Kidney (tissue), 14 donors: ENCODE data around the gene FAF1. TPM values are rescaled to one million over a fixed set of nuclear protein-coding genes. Genes with fewer than 3 reads are reported as not detected.

Experiments used
- DNase-seq, 5 donors: peaks; one replicate each; pipeline ENCODE4 v3.0.0-alpha.2; 2013 to 2020
- FAIRE-seq: peaks from 2 replicates; lab custom pipeline; 2012; peaks lifted over from hg19 to GRCh38; lab: Jason Lieb, UNC
- H3K27ac ChIP-seq, 2 donors: one replicate each; pipeline ENCODE4 v1.7.0; 2013; ENCODE audit warnings: low read depth in 2 of 2, low read length in 2 of 2, inconsistent platforms in 1 of 2
- H3K27me3 ChIP-seq: one replicate; pipeline ENCODE4 v1.7.1; 2013; ENCODE audit warnings: low read length, inconsistent platforms; ENCODE audit not compliant: control insufficient read depth, insufficient read depth
- H3K36me3 ChIP-seq, 3 donors: one replicate each; pipeline versions ENCODE4 v1.7.0 to v1.7.1; 2013; ENCODE audit warnings: low read length in 3 of 3, control low read depth in 1 of 3, inconsistent platforms in 1 of 3; ENCODE audit not compliant: insufficient read depth in 3 of 3, control insufficient read depth in 2 of 3
- H3K4me1 ChIP-seq, 3 donors: one replicate each; pipeline versions ENCODE4 v1.7.0 to v1.7.1; 2013; ENCODE audit warnings: low read length in 3 of 3, inconsistent platforms in 1 of 3, low read depth in 1 of 3; ENCODE audit not compliant: control insufficient read depth in 2 of 3, insufficient read depth in 2 of 3
- H3K4me3 ChIP-seq, 3 donors: one replicate each; pipeline versions ENCODE4 v1.7.0 to v1.8.1; 2013; ENCODE audit warnings: low read length in 3 of 3, control low read depth in 1 of 3, inconsistent platforms in 1 of 3
- H3K9ac ChIP-seq, 3 donors: one replicate each; pipeline versions ENCODE4 v1.7.0 to v1.7.1; 2013; ENCODE audit warnings: low read length in 3 of 3, control low read depth in 1 of 3, inconsistent platforms in 1 of 3
- H3K9me3 ChIP-seq, 3 donors: one replicate each; pipeline versions ENCODE4 v1.7.0 to v1.7.1; 2013; ENCODE audit warnings: low read length in 3 of 3, control low read depth in 1 of 3, inconsistent platforms in 1 of 3; ENCODE audit not compliant: control insufficient read depth in 2 of 3, insufficient read depth in 1 of 3
- intact Hi-C: fragments of 100-400 bp; cut with DNase I; formaldehyde crosslinking; loops from one replicate; pipeline ENCODE4 v1.11.1; 2022
- polyA plus RNA-seq: library from polyadenylated mRNA; stranded (reverse); fragments of 350-450 nt; fragmentation: Illumina TruSeq; extraction: RNeasy Lipid Tissue Mini Kit (QIAGEN cat#74804); gene quantifications from one replicate; pipeline ENCODE4 v1.2.3, GENCODE V29; 2014; ENCODE audit warnings: low read depth, low replicate concordance; ENCODE audit not compliant: insufficient read depth
- total RNA-seq: library from RNA; stranded (reverse); fragmentation: NEBNext Ultra II Directional; extraction: Animal tissue kit (Norgen Biotek cat#: 25700); gene quantifications from one replicate; pipeline ENCODE4 v1.2.1, GENCODE V29; 2021
- TF ChIP-seq, protein P1 (sequence below): IDR thresholded peaks from 3 replicates; pipeline ENCODE4 v1.5.1; 2012; ENCODE audit warnings: mild to moderate bottlenecking, moderate library complexity, borderline replicate concordance; ENCODE audit not compliant: insufficient read depth; ENCODE audit errors: extremely low read depth
- donor health status: control.
- donor health status: control.
- donor health status: control.
- donor health status: control.
- donor health status: control.
- donor health status: DM: yes; HTN: yes; CAD: no.
- donor health status: Normal renal cell carcinoma (clear cell type).

FAF1 gene
- total and polyA plus RNA-seq, 2 donors from 2014 or later = 50.1 to 72.8 TPM

DNA sequence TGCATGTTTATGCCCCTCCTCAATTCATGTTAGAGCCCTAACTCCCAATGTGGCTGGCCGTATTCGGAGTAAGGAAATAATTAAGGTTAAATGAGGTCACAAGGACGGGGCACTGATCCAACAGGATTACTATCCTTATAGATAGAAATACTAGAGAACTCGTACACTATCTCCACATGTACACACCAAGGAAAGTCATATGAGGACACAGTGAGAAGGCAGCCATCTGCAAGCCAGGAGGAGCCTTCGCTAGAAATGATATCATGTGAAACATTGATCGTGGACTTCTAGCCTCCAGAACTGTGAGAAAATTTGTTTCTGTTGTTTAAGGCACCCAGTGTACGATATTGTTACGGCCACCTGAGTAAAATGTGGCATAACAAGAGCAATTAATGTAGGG is 79.7 kb downstream of the FAF1 start:
- no peak for FAIRE-seq

DNA sequence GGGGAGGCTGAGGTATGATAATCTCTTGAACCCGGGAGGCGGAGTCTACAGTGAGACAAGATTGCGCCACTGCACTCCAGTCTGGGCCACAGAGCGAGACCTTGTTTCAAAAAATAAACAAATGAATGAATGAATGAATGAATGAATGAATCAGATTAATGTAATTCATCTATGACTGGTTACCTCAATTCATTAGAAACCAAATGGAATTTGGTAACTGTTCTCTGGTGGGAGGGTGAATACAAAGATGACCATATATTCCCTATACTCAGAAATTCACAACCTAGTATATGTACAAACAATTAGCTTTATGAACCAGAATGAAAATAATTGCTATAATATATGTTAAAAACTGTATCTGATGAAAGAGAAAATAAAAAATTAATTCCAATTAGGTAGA is 80.9 kb downstream of the FAF1 start:
- Histone ChIP-seq H3K9ac (no peak overlapping the region), H3K9me3 (no peaks in the 10 kb centered on the region), H3K36me3 (no peaks in the 10 kb centered on the region), H3K27ac (no peak overlapping the region), H3K4me1 (no peaks in the 10 kb centered on the region), H3K4me3 (no peak overlapping the region), H3K27me3 (no peaks in the 10 kb centered on the region)
- DNase-seq (no peak), FAIRE-seq (no peak)
- intact Hi-C loops = no loop called here
- TF ChIP-seq, protein P1, sequence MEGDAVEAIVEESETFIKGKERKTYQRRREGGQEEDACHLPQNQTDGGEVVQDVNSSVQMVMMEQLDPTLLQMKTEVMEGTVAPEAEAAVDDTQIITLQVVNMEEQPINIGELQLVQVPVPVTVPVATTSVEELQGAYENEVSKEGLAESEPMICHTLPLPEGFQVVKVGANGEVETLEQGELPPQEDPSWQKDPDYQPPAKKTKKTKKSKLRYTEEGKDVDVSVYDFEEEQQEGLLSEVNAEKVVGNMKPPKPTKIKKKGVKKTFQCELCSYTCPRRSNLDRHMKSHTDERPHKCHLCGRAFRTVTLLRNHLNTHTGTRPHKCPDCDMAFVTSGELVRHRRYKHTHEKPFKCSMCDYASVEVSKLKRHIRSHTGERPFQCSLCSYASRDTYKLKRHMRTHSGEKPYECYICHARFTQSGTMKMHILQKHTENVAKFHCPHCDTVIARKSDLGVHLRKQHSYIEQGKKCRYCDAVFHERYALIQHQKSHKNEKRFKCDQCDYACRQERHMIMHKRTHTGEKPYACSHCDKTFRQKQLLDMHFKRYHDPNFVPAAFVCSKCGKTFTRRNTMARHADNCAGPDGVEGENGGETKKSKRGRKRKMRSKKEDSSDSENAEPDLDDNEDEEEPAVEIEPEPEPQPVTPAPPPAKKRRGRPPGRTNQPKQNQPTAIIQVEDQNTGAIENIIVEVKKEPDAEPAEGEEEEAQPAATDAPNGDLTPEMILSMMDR = no peak

More for the DNA sequence above, 79.7 kb downstream of the FAF1 start:
- Histone ChIP-seq H3K4me1 (no peaks in the 10 kb centered on the region), H3K9me3 (no peaks in the 10 kb centered on the region), H3K9ac (no peak overlapping the region), H3K4me3 (no peak overlapping the region), H3K27me3 (no peaks in the 10 kb centered on the region), H3K27ac (no peak overlapping the region), H3K36me3 (no peaks in the 10 kb centered on the region)
- intact Hi-C loops = no loop called here
- no peak for DNase-seq
- TF ChIP-seq, protein P1 = no peak

DNA sequence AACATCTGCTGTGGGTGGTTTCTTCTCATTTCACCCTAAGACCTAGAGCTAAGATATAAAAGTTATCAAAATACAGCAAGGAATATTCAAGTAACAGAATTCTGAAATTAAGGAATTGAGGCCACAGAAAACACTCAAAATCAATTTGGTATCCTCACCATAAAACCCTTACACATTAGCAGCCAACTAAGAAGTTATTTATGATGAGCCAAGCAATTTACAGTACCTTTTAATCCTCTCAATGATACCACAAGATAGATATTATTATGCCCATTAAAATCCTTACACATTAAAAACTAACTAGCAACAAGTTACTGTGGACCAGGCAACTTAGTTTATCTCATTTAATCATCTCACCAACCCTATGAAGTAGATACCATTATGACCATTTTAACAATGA is 81.6 kb downstream of the FAF1 start:
- intact Hi-C loops = no loop called here
- H3K4me3 ChIP-seq = no peak overlapping the region
- no peak overlapping the region for H3K9ac ChIP-seq
- no peak for DNase-seq
- H3K27me3 ChIP-seq = no peaks in the 10 kb centered on the region
- no peak for FAIRE-seq
- no peaks in the 10 kb centered on the region for H3K36me3 ChIP-seq
- TF ChIP-seq, protein P1 = no peak
- no peaks in the 10 kb centered on the region for H3K9me3 ChIP-seq
- H3K4me1 ChIP-seq = no peaks in the 10 kb centered on the region
- H3K27ac ChIP-seq = no peak overlapping the region

DNA sequence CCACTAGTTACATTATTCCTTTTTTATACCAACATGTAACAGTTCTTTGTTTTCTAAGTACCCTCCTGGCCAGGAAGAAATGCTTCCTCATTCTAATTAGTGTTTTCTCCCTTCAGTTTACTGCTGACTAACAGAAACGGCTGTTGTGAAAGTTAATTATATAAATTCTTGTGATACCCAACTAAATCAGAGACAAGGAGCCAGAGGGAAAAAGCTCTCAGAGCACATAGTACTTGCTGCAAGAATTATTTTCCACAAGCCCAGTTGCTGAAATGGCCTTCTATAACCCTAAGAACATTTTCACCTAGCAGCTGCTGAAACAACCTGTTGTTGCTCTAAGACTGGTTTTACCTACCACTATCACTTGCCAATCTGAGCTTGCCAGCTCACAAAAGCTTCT is 82.4 kb downstream of the FAF1 start:
- Histone ChIP-seq H3K9ac (no peak overlapping the region), H3K4me1 (no peaks in the 10 kb centered on the region), H3K4me3 (no peak overlapping the region), H3K27ac (no peak overlapping the region), H3K9me3 (no peaks in the 10 kb centered on the region), H3K36me3 (no peaks in the 10 kb centered on the region), H3K27me3 (no peaks in the 10 kb centered on the region)
- intact Hi-C loops = no loop called here
- FAIRE-seq (no peak), DNase-seq (no peak)
- TF ChIP-seq, protein P1 = no peak
